Suprapubic skin (tissue), 4 donors: ENCODE measurements around the gene CAV3. TPM values are rescaled to one million over a fixed set of nuclear protein-coding genes. Genes with fewer than 3 reads are reported as not detected.
A peak's percentile ranks its signal among the peaks of the same experiment; 100 is the strongest.

Experiments
- DNase-seq, 2 donors: peaks; one replicate each; pipeline ENCODE4 v3.0.0-alpha.2; 2019; ENCODE audit warnings: low spot score in 2 of 2
- H3K27ac ChIP-seq: fragments of 200-600 bp; sonication (generic); one replicate; pipeline ENCODE4 v1.5.1; 2019
- H3K27me3 ChIP-seq: fragments of 200-600 bp; sonication (generic); one replicate; pipeline ENCODE4 v1.5.1; 2019
- H3K36me3 ChIP-seq: fragments of 200-600 bp; sonication (generic); one replicate; pipeline ENCODE4 v1.5.1; 2019
- H3K4me1 ChIP-seq: fragments of 200-600 bp; sonication (generic); one replicate; pipeline ENCODE4 v1.5.1; 2019
- H3K4me3 ChIP-seq: fragments of 200-600 bp; sonication (generic); one replicate; pipeline ENCODE4 v1.5.1; 2019; ENCODE audit warnings: mild to moderate bottlenecking
- H3K9me3 ChIP-seq: fragments of 200-600 bp; sonication (generic); one replicate; pipeline ENCODE4 v1.5.1; 2019
- EP300 ChIP-seq: sonication (generic); formaldehyde crosslinking; IDR thresholded peaks from one replicate; pipeline ENCODE4 v1.6.1; 2017; ENCODE audit warnings: antibody characterized with exemption
- POLR2A ChIP-seq, 2 donors: fragments of 450-650 bp; IDR thresholded peaks; one replicate each; pipeline ENCODE4 v1.6.1; 2017; ENCODE audit warnings: antibody characterized with exemption in 2 of 2, mild to moderate bottlenecking in 2 of 2, moderate library complexity in 2 of 2
- POLR2AphosphoS5 ChIP-seq, 3 donors: sonication (generic); formaldehyde crosslinking; IDR thresholded peaks; one replicate each; pipeline ENCODE4 v1.6.1; 2017; ENCODE audit warnings: antibody characterized with exemption in 3 of 3
- WGBS: methylation state at CpG from one replicate; pipeline ENCODE4 v1.1.5; 2018; 5-methylcytosine and 5-hydroxymethylcytosine counted together
- total RNA-seq, 4 donors: library from RNA; depleted of rRNA; stranded (reverse); fragments of >200 nt; gene quantifications; one replicate each; pipeline ENCODE4 v1.1.0, GENCODE V29; 2016
- TF ChIP-seq, protein P1 (sequence below), 2 donors: fragments of 200-600 bp in 1 of 2; fragments of 450-650 bp in 1 of 2; sonication (generic) in 1 of 2; IDR thresholded peaks; one replicate each; pipeline ENCODE4 v1.5.1; 2016 to 2019; ENCODE audit warnings: antibody characterized with exemption in 2 of 2, mild to moderate bottlenecking in 1 of 2, moderate library complexity in 1 of 2

CAV3 gene
- total RNA-seq, 4 donors from 2014 or later = not detected

DNA sequence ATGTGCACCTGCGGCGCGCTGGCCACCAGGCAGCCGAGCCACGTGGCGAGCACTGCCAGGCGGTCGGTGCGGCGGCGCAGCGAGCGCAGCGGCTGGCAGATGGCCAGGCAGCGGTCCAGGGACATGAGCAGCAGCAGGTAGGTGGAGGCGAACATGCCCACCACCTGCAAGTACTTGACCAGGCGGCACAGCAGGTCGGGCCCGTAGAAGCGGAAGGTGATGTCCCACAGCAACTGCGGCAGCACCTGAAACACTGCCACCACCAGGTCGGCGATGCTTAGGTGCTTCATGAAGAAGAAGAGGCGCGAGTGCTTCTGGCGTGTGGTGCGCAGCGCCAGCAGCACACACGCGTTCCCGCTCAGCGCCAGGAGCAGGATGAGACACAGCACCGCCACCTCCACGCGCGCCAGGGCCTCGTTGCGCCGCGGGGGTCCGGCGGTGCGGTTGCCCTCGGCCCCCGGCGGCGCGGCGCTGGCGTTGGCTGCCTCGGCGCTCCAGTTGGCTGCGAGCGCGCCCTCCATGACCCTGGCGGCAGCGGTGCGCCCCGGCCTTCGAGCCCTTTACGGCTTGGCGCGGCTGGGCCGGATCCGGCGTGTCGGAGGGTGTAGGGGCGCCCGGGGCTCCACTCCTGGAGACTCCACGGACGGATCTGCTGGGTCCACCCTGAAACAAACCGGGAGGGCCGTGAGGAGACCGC is 34.2 kb downstream of the CAV3 start:
- H3K36me3 ChIP-seq = no peaks in the 10 kb centered on the region
- no peak for TF ChIP-seq EP300
- TF ChIP-seq, protein P1, sequence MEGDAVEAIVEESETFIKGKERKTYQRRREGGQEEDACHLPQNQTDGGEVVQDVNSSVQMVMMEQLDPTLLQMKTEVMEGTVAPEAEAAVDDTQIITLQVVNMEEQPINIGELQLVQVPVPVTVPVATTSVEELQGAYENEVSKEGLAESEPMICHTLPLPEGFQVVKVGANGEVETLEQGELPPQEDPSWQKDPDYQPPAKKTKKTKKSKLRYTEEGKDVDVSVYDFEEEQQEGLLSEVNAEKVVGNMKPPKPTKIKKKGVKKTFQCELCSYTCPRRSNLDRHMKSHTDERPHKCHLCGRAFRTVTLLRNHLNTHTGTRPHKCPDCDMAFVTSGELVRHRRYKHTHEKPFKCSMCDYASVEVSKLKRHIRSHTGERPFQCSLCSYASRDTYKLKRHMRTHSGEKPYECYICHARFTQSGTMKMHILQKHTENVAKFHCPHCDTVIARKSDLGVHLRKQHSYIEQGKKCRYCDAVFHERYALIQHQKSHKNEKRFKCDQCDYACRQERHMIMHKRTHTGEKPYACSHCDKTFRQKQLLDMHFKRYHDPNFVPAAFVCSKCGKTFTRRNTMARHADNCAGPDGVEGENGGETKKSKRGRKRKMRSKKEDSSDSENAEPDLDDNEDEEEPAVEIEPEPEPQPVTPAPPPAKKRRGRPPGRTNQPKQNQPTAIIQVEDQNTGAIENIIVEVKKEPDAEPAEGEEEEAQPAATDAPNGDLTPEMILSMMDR (IDR thresholded peaks at IDR 0.05) = peak in 1 of 2 donors; percentile 3
- peaks cover 57% of the 10 kb centered on the region for H3K27me3 ChIP-seq
- peaks cover 26% of the 10 kb centered on the region for H3K4me1 ChIP-seq
- H3K4me3 ChIP-seq = peak overlapping the region; percentile 42
- H3K27ac ChIP-seq = no peak overlapping the region
- no peak for DNase-seq
- H3K9me3 ChIP-seq = no peaks in the 10 kb centered on the region
- WGBS = 10% methylated on average over 39 of the region's 74 CpGs

DNA sequence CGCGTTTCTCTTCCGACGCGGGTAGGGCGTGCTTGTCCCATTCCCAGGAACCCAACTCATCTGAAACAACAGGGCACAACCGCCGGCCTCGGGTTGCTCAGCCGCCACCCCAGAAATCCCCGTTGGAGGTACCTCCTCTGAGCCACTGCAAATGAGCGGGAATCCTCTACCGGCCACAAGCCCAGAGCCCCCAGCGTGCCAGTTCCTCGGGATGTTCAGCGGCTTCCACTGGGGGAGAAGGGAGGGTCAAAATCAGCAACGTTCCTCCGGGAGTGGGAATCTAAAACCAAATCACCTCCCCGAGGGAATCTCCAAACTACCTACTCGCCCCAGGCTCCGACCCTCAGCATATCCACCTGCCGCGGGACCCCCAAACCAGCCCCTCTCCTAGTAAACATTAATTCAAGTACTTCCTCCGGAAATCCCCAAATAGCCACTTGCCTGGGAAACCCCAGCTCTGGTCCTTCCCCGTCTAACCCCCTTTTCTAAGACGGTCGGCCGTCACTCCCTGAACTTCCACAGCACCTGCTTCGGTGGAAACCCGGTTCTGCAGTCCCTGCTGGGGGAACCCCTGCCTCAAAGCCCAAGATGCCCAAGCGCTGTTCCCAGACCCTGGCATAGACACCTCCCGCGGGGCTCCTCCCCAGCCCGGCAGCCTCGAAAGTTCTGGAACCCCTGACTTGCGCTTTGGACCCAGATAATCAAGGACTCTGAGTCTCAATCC is 34.9 kb downstream of the CAV3 start:
- Histone ChIP-seq H3K27me3 (peaks cover 57% of the 10 kb centered on the region), H3K4me3 (peak overlapping the region; percentile 42)

GRCh38 chr3:8769088-8769822 is 35.7 kb downstream of the CAV3 start, which contains the start of gene OXTR:
Gene OXTR, minus strand, starts transcription at chr3:8769613. Its CDS starts 1,426 bp downstream, at chr3:8768187.
- DNase-seq = peak in 1 of 2 donors; percentile 82
- WGBS = 2% methylated on average over 36 of the region's 53 CpGs
- no peaks in the 10 kb centered on the region for H3K36me3 ChIP-seq
- no peak within 1 kb of the TSS for H3K27ac ChIP-seq
- peaks cover 26% of the 10 kb centered on the region for H3K4me1 ChIP-seq
- no peak for TF ChIP-seq POLR2AphosphoS5 (IDR thresholded peaks at IDR 0.05)
- TF ChIP-seq EP300 = no peak
- TF ChIP-seq POLR2A (IDR thresholded peaks at IDR 0.05) = no peak
- TF ChIP-seq, protein P1 (IDR thresholded peaks at IDR 0.05) = peak; percentile 76 to 100
- peak within 1 kb of the TSS; percentile 42 for H3K4me3 ChIP-seq
- H3K9me3 ChIP-seq = no peaks in the 10 kb centered on the region
- peaks cover 55% of the 10 kb centered on the region for H3K27me3 ChIP-seq

More for the DNA sequence above, 34.9 kb downstream of the CAV3 start:
- Histone ChIP-seq H3K36me3 (no peaks in the 10 kb centered on the region), H3K9me3 (no peaks in the 10 kb centered on the region), H3K27ac (no peak overlapping the region), H3K4me1 (peaks cover 26% of the 10 kb centered on the region)
- WGBS = 7% methylated on average over 18 of the region's 36 CpGs
- no peak for DNase-seq
- no peak for TF ChIP-seq POLR2AphosphoS5 (IDR thresholded peaks at IDR 0.05)
- no peak for TF ChIP-seq POLR2A (IDR thresholded peaks at IDR 0.05)
- TF ChIP-seq EP300 = no peak
- TF ChIP-seq, protein P1 (IDR thresholded peaks at IDR 0.05) = no peak

GRCh38 chr3:8773941-8774542 is 40.4 kb downstream of the CAV3 start:
- Histone ChIP-seq H3K9me3 (no peaks in the 10 kb centered on the region), H3K27ac (no peak overlapping the region), H3K4me1 (peaks cover 6% of the 10 kb centered on the region), H3K36me3 (no peaks in the 10 kb centered on the region), H3K27me3 (peaks cover 32% of the 10 kb centered on the region), H3K4me3 (no peak overlapping the region)
- peak in 1 of 2 donors; percentile 52 for DNase-seq
- 78% methylated on average over 5 of the region's 5 CpGs for WGBS
- TF ChIP-seq POLR2A (IDR thresholded peaks at IDR 0.05) (no peak), EP300 (no peak), POLR2AphosphoS5 (IDR thresholded peaks at IDR 0.05) (no peak)
- TF ChIP-seq, protein P1 (IDR thresholded peaks at IDR 0.05) = no peak
